H1 (cell line): ENCODE results near the gene IP6K1. TPM values are rescaled to one million over a fixed set of nuclear protein-coding genes. Genes with fewer than 3 reads are reported as not detected.

Source experiments
- CEBPB ChIP-seq: IDR thresholded peaks from 2 replicates; pipeline ENCODE4 v1.6.1; 2012; ENCODE audit warnings: low read depth, low read length
- CHD7 ChIP-seq: fragments of 300-600 bp; sonication (generic); IDR thresholded peaks from 2 replicates; pipeline ENCODE4 v1.7.1; 2012; ENCODE audit warnings: low read length, moderate library complexity, mild to moderate bottlenecking, inconsistent platforms; ENCODE audit not compliant: insufficient replicate concordance
- FOSL1 ChIP-seq: IDR thresholded peaks from 2 replicates; pipeline ENCODE4 v1.6.1; 2011; ENCODE audit warnings: mild to moderate bottlenecking, low read depth, low read length, moderate library complexity; ENCODE audit not compliant: insufficient read depth
- KDM4A ChIP-seq: IDR thresholded peaks from one replicate; pipeline ENCODE4 v1.7.1; 2012; ENCODE audit warnings: low read depth, mild to moderate bottlenecking, moderate library complexity, low read length, inconsistent platforms; ENCODE audit not compliant: severe bottlenecking
- YY1 ChIP-seq: IDR thresholded peaks from 2 replicates; pipeline ENCODE4 v1.6.1; 2011; ENCODE audit warnings: low read depth, mild to moderate bottlenecking, low read length
- polyA plus RNA-seq, 7 experiments: library from polyadenylated mRNA; depleted of rRNA in 3 of 7; stranded (reverse) in 5 of 7; unstranded in 2 of 7; fragments of >200 nt in 5 of 7; fragments of 200-250 nt in 2 of 7; gene quantifications; 1 replicate in 5 of 7; 2 replicates in 1 of 7; 4 replicates in 1 of 7; pipeline versions ENCODE4 v1.2.1 to v1.2.3, GENCODE V29; 2011 to 2013; ENCODE audit warnings: missing spikeins in 2 of 7, mixed read lengths in 2 of 7
- total RNA-seq: library from RNA; stranded (reverse); fragmentation: NEBNext Ultra II Directional; extraction: Animal tissue kit (Norgen Biotek cat#: 25700); gene quantifications from 2 replicates; pipeline ENCODE4 v1.2.1, GENCODE V29; 2021

IP6K1 gene
- total and polyA plus RNA-seq, 2 of the 8 experiments (the other 6 are each of a cell fraction or from before 2014, with no cell fraction given): 31.5 to 35.2 TPM

GRCh38 chr3:49769926-49770325, 16.4 kb downstream of the IP6K1 start (continued):
- TF ChIP-seq CHD7: no peak
- TF ChIP-seq KDM4A: no peak
- TF ChIP-seq CEBPB: no peak
- no peak for TF ChIP-seq YY1
- TF ChIP-seq FOSL1: no peak
